CD4-positive, alpha-beta T cell treated with Interleukin-4 for 4 hours (primary cell): ENCODE data around the gene OSTM1.
"Not testable (repeated sequence)": the region's sequence is repeated elsewhere in the genome, so short reads cannot be mapped to it uniquely, and the experiment has no call there.

Source experiments
- DNase-seq: peaks from one replicate; pipeline ENCODE4 v3.0.0-alpha.2; 2020

The OSTM1 gene

DNA sequence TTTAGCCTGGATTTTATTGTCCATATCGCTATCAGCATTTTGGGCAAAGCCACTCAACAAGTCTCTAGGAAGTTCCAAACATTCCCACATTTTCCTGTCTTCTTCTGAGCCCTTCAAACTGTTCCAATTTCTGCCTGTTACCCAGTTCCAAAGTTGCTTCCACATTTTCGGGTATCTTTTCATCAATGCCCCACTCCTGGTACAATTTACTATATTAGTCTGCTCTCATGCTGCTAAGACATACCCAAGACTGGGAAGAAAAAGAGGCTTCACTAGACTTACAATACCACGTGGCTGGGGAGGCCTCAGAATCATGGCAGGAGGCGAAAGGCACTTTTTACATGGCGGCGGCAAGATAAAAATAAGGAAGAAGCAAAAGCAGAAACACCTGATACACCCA, 58.3 kb downstream of the OSTM1 start:
- not testable (repeated sequence) for DNase-seq

DNA sequence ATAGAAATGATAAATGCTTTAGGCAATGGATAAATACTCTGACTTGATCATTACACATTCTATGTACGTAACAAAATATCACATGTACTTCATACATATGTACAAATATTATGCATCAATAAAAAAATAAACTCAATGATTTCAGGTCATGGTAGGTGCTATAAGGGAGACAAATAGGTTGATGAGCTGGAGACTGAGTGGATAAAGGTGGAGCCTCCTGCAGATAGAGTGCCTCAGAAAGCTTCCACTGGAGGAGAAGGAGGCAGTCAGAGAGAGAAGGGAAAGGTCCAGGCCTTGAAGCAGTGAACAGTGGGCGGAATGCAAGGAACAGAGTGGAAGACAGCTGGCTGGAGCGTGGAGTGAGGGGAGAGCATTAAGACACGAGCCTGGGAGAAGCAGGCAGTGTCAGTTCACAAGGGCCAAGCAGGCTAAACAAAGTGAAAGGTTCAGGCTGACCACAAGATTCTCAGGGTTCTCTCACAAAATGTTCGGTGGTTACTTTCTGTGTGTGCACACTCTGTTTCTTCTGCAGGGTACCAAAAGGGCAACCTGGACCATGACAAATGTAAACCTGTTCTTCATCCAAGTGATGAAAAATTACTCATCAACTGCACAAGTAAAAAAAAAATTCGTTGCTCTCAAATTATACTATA, 60.6 kb downstream of the OSTM1 start:
- DNase-seq = no peak

DNA sequence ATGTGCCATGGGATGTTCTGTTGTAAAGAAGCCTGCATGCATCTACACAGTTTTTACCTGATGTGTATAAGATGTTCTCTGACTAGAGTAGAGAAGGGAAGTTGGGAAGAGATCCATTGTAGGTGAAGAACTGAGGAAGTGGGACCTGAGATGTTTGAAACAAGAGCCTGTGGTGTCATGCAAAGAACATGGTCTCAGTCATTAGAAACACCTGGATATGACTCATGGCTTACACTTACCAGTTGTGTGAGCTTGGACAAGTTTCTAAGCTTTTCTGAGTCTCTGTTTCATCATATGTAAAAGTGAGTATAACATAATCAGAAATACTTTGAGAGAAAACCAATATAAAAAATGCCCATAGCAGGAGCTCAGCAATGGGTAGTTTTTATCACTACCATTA, 64.6 kb downstream of the OSTM1 start:
- DNase-seq = no peak

DNA sequence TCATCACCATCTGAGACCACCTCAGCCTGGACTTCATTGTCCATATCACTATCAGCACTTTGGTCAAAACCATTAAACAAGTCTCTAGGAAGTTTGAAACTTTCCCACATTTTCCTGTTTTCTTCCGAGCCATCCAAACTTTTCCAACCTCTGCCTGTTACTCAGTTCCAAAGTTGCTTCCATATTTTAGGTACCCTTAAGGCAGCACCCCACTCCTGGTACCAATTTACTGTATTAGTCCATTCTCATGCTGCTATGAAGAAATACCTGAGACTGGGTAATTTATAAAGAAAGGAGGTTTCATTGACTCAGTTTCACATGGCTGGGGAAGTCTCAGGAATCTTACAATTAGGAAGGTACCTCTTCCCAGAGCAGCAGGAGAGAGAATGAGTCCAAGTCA, 65.3 kb downstream of the OSTM1 start:
- DNase-seq = not testable (repeated sequence)

DNA sequence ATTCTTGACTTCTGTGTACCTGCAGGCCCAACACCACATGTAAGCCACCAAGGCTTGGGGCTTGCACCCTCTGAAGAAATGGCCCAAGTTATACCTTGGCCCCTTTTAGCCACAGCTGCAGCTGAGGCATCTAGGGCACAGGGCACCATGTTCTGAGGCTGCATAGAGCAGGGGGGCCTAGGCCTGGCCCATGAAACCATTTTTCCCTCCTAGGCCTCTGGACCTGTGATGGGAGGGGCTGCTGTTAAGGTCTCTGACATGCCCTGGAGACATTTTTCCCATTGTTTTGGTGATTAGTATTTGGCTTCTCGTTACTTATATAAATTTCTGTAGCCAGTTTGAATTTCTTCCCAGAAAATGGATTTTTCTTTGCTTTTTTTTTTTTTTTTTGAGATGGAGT, 66.2 kb downstream of the OSTM1 start:
- DNase-seq = no peak

DNA sequence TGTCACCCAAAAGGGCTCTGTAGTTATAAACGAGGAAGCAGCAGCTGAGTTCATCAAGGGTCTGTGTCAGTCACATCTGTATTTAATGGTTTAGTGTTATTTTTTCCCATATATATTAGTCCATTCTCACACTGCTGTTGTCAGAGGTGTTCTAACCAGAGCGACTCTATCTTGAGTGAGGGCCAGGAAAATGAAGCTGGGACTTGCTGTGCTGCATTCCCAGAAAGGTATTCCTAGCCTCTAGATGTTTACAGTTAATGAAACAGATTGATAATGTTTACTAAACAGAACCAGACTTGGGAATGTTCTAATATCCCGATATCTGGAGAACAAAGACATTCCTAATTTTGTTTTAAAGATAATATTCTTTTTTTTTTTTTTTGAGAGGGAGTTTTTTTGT, 68.6 kb downstream of the OSTM1 start:
- DNase-seq = no peak

DNA sequence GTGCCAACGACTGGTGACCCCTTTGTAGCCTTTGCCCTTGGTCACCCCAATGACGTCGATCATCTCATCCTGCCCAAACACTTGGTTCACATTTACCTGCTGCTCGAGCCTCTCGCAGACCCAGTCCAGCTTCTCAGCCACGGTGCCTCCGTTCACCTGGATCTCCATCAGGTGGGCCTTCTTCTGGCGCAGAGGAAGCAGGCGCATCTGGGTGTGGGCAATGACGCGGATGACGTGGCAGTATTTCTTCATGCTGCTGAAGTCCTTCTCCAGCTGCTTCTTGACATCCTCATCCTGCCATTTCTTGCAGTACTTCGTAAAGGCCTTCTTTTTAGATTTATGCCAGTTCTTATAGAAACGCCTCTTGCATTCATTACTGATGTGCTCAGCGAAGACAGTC, 69.7 kb downstream of the OSTM1 start:
- no peak for DNase-seq

DNA sequence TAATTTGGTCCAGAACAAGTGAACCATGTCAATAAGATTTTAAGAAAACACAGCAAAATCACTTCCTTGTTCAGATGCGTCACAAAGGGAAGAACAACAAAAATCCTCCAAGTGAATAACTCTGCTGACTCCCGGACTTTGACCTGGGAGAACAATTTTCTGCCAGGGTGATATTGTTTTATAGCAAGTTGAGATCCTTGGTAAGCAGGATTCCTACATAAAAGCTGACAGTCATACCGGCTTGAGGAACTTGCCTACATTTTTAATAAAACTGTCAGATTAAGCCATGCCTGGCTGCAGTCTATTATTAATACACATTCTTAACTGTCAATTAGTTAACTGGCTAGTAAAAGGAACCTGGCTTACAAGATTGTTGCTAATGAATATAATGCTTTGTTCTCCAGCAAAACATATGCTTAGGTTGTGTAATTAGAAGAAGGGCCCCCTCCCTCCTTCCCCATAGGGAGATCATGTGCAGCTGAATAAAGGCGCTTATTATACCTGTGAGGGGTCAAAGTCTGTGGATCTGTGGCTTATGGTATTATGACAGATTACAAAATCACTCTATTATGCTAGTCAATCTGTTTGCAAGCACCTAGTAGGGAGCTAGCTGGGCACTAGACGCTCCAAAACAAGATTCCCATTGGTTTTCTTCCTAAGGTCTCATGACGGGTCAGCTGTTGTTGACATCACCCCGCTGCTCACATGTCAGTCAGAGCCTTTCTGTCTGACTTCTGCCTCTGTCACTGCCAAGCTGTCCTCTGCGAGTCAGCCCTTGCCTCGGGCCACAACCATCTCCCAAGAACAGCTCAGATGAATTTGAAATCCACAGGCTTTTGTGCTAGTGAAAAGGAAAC, 71.9 kb downstream of the OSTM1 start:
- DNase-seq = no peak

DNA sequence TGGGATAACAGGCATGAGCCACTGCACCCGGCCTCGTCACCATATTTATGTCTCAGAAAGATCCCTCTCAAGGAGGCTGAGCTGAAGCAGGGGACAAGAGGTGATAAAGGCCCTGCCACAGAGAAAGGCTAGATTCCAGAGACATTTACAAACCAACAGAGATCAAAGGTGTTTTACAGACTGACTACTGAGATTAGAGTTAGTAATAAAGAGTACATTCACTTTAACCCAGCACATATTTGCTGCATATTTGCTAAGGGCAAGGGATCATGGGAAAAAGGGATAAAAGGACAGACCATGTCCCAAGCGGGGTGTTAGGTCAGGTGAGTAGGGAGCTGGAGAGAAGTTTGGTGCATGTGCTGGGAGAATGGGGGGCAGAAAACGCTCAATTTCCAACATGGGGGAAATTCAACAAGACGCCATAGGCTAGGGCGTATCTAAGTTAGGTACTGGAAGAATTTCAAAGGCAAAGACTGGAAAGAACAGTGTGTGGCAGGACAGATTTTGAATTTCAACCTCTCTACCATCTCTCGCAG, 72.8 kb downstream of the OSTM1 start:
- no peak for DNase-seq

DNA sequence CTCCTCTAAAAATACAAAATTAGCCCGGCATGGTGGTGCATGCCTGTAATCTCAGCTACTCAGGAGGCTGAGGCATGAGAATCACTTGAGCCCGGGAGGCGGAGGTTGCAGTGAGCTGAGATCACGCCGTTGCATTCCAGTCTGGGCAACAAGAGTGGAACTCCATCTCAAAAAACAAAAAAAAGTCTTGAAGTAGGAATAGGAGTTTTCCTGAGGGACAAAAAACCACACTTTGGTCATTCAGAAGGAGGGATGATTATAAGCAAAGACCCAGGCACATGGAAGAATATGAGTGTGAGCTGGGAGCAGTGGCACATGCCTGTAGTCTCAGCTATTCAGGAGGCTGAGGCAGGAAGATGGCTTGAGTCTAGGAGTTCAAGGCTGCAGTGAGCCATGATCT, 74.3 kb downstream of the OSTM1 start:
- not testable (repeated sequence) for DNase-seq

DNA sequence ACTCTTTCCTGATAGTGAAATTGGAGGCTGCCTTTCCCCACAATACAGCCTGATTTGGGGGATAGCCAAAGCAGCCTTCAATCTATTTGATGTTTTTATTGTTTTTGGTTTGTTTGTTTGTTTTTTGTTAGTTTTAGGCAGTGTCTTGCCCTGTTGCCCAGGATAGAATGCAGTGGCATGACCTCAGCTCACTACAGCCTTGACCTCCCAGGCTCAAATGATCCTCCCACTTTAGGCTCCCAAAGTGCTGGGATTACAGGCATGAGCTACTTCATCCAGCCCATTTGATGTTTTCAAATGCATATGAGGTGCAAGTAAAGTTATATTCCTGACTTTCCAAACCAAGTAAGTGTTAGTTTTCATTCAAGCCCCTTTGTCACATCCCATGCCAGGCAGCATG, 75.2 kb downstream of the OSTM1 start:
- DNase-seq = no peak

DNA sequence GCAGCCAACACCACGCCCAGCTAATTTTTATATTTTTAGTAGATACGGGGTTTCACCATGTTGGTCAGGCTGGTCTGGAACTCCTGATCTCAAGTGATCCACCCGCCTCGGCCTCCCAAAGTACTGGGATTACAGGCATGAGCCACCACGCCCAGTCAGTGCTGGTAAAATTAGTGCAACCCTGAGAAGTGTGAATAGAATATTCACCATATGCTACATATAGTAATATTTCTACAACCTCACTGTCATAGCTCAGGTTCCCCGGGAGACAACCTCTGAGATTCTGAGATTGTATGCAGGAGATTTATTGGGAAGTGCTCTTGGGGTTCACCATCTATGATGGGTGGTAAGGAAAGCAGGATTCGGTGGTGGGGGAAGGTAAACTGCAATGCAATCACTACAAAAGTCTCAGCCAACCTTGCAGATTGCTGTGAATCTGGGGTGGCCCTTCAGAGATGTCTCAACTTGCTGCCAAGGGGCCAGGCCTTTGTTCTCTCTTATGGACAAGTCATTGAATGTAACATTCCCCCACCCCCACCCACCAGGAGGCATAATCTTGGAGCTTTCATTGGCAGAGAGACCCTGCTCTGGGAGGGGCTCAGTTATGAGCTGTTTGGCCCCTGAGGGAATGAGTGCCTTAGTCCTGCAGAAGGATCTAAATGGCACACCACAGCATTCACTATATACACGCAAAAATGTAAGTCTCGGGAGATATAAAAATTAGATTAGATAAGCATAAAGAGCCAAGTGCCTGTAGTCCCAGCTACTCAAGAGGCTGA, 82.6 kb downstream of the OSTM1 start:
- DNase-seq = no peak
